ENCODE results near the gene ORMDL3.
"Not testable (repeated sequence)": the region's sequence is repeated elsewhere in the genome, so short reads cannot be mapped to it uniquely, and the experiment has no call there.

Gene ORMDL3

DNA sequence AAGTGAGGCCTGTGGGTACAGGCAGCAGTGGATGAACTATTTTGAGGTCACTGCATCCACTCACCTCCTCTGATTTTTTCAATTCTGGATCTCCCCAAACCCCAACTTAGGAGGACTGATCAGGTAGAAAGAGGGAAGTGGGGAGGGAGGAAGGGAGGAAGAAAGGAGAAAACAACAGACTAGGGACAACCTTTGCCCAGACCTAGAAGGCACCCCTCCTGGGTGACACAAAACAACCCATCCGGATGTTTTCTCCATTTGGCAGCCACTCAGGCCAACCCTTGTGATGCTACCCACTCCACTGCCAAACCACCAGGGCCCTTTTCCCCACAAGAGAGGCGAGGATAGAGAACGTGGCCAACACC lies 2.7 kb downstream of the ORMDL3 start:
- no peak for DNase-seq (ENCODE audit: low spot score)

DNA sequence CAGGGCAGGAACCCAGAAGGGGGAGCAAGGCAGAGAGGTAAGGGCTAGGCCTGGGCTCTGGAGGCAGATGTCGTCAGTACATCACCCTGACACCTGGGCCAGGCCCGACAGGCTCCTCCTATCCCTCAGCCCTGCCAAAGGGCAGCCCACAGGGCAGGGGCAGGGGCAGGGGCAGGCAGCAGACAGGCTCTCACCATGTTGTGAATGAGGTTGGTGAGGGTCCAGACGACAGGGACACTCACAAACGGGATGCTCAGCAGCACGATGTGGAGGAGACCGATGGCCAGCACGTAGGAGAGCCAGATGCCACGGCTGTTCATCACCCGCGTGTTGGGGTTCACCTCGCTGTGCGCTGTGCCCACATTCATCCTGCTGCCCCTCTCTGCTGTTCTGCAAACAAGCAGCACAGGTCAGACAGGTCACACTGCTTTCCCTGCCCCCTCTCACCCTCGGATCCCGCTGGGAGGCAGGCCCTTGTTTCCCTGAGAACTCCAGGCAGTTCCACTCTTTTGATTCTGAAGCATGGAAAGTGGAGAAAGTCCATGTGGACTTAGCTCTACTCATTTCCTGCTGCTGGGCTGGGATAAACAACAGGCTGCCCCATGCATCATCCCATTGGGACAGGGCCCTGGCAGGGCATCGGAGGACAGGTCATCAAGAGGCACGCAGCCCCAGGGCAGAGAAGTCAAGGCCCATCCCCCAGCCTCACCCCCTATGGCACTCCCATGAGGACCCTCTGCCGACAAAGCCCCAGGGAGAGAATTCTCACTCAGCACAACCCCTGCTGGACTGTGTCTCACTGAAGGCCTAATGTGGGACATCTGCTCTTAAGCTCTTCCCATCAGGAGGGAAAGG lies 3.3 kb downstream of the ORMDL3 start:
- no peak for DNase-seq (ENCODE audit: low spot score)

DNA sequence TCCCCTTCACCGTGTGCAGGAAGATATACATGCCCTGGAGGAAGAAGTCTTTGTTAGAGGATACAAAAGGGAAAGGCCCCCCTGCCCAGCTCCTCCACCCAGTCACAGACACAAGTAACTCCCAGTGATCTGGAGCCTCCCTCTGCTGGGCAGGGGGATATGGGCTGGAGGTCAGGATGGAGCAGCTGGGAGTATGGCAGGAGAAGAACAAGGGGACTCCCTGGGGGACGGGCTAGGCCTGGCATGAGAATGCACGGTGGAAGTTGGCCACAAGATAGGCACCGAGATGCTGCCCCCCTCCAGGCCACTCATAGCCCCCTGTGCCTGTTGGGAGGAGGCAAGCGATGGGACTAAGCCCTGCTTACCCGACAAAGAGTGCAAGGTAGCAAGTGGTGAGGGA lies 4.2 kb downstream of the ORMDL3 start:
- DNase-seq (ENCODE audit: low spot score), result no peak

DNA sequence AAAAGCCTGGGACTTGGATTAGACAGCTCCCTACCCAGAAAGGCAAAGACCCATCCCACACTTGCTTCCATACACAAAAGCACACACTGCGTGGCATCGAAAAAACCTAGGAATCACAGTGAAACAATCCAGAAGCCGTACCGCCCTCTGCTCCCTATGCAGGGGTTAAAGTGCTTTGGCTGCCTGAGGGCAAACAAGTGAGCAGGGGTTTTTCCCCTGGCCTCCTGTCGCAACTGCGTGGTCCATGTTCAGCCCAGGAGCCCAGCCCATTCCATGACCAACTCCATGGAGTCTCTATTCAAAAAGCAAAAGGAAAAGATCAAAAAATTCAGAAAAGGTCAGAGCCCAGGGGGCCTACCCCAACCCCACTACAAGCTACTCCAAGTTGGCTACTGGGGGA lies 5.4 kb downstream of the ORMDL3 start:
- no peak for DNase-seq (ENCODE audit: low spot score)

- DNase-seq (ENCODE audit: low spot score), result no peak
Measured at GRCh38 chr17:39921323-39921722, 6.1 kb downstream of the ORMDL3 start.

- peak; percentile 48 for DNase-seq (ENCODE audit: low spot score)
Measured at GRCh38 chr17:39920218-39921210, 6.9 kb downstream of the ORMDL3 start.

- DNase-seq (ENCODE audit: low spot score), result no peak
Measured at GRCh38 chr17:39919087-39919683, 8.2 kb downstream of the ORMDL3 start.

- DNase-seq (ENCODE audit: low spot score), result no peak
Measured at GRCh38 chr17:39916918-39917317, 10.5 kb downstream of the ORMDL3 start.

- no peak for DNase-seq (ENCODE audit: low spot score)
Measured at GRCh38 chr17:39915559-39915958, 11.8 kb downstream of the ORMDL3 start.

- DNase-seq (ENCODE audit: low spot score), result no peak
Measured at GRCh38 chr17:39913989-39914388, 13.4 kb downstream of the ORMDL3 start.

- no peak for DNase-seq (ENCODE audit: low spot score)
Measured at GRCh38 chr17:39908789-39909352, 18.5 kb downstream of the ORMDL3 start.

DNA sequence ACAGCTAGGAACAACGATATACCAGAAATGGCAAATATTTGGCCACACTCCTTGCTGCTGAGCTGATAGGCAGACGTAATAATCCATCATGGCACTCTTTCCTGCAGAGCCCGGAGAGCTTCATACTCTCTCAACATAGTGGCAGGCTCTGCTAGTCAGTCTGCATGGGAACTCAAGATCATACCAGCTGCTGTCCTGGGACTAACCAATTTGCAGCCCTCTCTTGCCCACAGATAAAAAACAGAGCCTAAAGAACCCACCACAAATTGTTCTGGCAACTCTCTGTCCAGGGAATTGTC lies 22.5 kb downstream of the ORMDL3 start:
- no peak for DNase-seq (ENCODE audit: low spot score)

GRCh38 chr17:39903158-39903884 lies 24.1 kb downstream of the ORMDL3 start:
- peak; percentile 54 for DNase-seq (ENCODE audit: low spot score)

GRCh38 chr17:39902027-39902426 lies 25.4 kb downstream of the ORMDL3 start:
- DNase-seq (ENCODE audit: low spot score), result not testable (repeated sequence)

DNA sequence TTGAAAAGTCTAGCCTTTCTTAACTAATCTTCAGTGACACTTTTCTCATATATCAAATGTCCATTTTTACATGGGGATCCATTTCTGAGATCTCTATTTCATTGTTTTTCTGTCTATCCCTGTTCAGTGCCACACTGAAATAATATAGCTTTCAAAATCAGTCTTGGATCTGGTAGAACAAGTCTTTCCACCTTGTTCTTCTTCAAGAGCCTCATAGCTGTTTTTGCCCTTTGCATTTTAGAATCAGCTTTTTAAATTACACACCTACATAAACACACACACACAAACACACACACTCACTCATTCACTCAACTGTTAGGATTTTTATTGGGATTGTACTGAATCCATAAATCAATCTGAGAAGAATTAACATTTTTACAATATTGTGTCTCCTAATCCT lies 28.2 kb downstream of the ORMDL3 start:
- no peak for DNase-seq (ENCODE audit: low spot score)

GRCh38 chr17:39898088-39898487 lies 29.3 kb downstream of the ORMDL3 start:
- no peak for DNase-seq (ENCODE audit: low spot score)

DNA sequence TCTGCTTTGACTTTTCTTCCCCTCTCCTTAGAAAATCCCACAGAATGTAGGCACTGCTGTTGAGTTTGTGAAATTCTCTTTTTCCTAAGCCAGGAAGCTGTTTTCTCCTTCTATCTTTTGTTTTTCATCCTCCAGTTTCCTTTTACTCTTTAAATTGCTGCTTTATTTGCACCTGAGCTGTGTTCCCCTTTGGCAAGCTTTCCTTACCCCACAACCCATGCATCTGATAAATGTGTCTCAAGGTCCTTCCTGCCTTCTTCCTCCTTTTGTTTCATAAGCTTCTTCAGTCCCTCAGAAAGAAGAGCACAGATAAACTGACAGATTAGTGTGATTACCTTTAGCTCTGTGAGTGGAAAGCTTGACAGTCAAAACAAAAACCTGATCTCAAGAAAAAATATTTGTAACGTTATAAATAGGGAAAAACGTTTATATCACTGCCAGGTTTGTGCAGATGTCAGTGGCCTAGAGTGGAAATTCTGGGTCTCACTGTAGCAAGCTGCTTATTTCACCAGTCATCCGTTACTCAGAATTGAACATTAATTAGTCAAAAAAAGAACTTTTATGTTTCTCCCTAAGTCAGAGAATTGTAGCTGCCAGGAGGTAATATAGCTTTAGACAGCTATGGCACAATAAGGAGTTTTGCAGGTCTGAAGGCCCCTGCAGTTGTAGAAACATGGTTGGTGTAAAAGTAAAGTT lies 32.6 kb downstream of the ORMDL3 start:
- peak; percentile 15 for DNase-seq (ENCODE audit: low spot score)

DNA sequence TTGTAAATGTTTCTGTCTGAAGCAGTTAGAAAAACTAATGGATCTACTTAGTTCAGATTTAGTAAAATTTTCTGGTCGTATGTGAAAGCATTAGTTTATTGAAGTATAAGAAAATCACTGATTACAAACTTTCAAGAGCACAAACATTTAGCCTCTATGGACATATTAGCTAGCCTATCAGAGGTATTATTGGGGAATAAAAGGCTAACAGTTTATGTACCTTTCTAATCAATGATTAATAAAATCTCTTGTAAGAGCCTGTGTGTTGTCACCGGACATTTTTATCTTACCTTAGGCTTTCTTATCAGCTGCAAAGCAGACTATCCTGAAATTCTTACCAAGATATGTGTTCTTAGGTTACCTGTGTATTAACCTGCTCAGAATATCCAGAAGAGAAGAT lies 38.2 kb downstream of the ORMDL3 start:
- DNase-seq (ENCODE audit: low spot score), result no peak

- DNase-seq (ENCODE audit: low spot score), result no peak
Measured at GRCh38 chr17:39887078-39887477, 40.3 kb downstream of the ORMDL3 start.

- not testable (repeated sequence) for DNase-seq (ENCODE audit: low spot score)
Measured at GRCh38 chr17:39886102-39886501, 41.3 kb downstream of the ORMDL3 start.

DNA sequence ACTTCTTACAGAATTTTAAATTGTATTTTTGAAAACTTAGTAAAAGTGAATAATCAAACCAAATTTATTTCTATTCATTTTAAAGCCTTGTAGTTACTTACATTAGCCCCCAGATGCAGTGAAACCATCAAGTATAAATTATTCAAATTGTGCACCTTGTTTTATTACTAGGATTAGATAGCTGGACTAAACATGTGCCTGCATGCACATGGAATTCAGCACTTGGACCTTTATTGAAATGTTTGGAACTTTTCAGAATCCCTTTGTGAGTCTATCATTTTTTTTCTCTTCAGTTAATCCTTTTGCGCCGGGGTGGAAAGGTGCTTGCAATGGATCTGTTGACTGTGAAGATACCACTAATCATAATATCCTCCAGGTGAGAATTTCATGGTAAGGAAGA lies 54.6 kb downstream of the ORMDL3 start:
- no peak for DNase-seq (ENCODE audit: low spot score)
